H9 (cell line): ENCODE results near the gene CPNE5. TPM values are rescaled to one million over a fixed set of nuclear protein-coding genes. Genes with fewer than 3 reads are reported as not detected.

Experiments
- DNase-seq: peaks from one replicate; pipeline ENCODE4 v3.0.0-alpha.2; 2017
- H2AFZ ChIP-seq: one replicate; pipeline ENCODE4 v1.6.1; 2013; ENCODE audit warnings: mild to moderate bottlenecking, low read length, control low read depth, moderate library complexity
- H2AK5ac ChIP-seq: 2 replicates; pipeline ENCODE4 v1.6.1; 2013; ENCODE audit warnings: low read length, control low read depth, mixed read lengths; ENCODE audit not compliant: insufficient read length
- H2BK120ac ChIP-seq: one replicate; pipeline ENCODE4 v1.6.1; 2013; ENCODE audit warnings: low read depth, mild to moderate bottlenecking, low read length, control low read depth, inconsistent platforms; ENCODE audit not compliant: poor library complexity, severe bottlenecking
- H2BK12ac ChIP-seq: 2 replicates; pipeline ENCODE4 v1.6.1; 2013; ENCODE audit warnings: low read length, control low read depth, mixed read lengths, low read depth; ENCODE audit not compliant: insufficient read length
- H2BK15ac ChIP-seq: 2 replicates; pipeline ENCODE4 v1.6.1; 2013; ENCODE audit warnings: low read depth, low read length, control low read depth
- H2BK20ac ChIP-seq: one replicate; pipeline ENCODE4 v1.6.1; 2013; ENCODE audit warnings: low read depth, mild to moderate bottlenecking, low read length, control low read depth, inconsistent platforms; ENCODE audit not compliant: poor library complexity, severe bottlenecking
- H2BK5ac ChIP-seq: 2 replicates; pipeline ENCODE4 v1.6.1; 2013; ENCODE audit warnings: low read length, control low read depth, mixed read lengths; ENCODE audit not compliant: insufficient read length
- H3K14ac ChIP-seq: 2 replicates; pipeline ENCODE4 v1.6.1; 2013; ENCODE audit warnings: low read length, control low read depth; ENCODE audit not compliant: insufficient read depth
- H3K18ac ChIP-seq: 2 replicates; pipeline ENCODE4 v1.6.1; 2013; ENCODE audit warnings: low read depth, mild to moderate bottlenecking, mixed read lengths, low read length, control low read depth; ENCODE audit not compliant: insufficient read length
- H3K23ac ChIP-seq: 2 replicates; pipeline ENCODE4 v1.6.1; 2013; ENCODE audit warnings: low read length, control low read depth, mixed read lengths, low read depth; ENCODE audit not compliant: insufficient read length
- H3K23me2 ChIP-seq: 2 replicates; pipeline ENCODE4 v1.6.1; 2013; ENCODE audit warnings: low read depth, mild to moderate bottlenecking, mixed read lengths, low read length, control low read depth; ENCODE audit not compliant: insufficient read length, poor library complexity, severe bottlenecking
- H3K27ac ChIP-seq: 2 replicates; pipeline ENCODE4 v1.5.1; 2013; ENCODE audit warnings: low read length, control low read depth, mixed read lengths, low read depth; ENCODE audit not compliant: insufficient read length
- H3K27me3 ChIP-seq: 2 replicates; pipeline ENCODE4 v1.6.1; 2013; ENCODE audit warnings: low read length, control low read depth, inconsistent platforms; ENCODE audit not compliant: insufficient read depth
- H3K4ac ChIP-seq: 2 replicates; pipeline ENCODE4 v1.6.1; 2013; ENCODE audit warnings: low read depth, mild to moderate bottlenecking, control low read depth, inconsistent platforms, low read length, moderate library complexity
- H3K4me1 ChIP-seq: 2 replicates; pipeline ENCODE4 v1.6.1; 2013; ENCODE audit warnings: low read length, control low read depth, inconsistent platforms; ENCODE audit not compliant: insufficient read depth
- H3K4me2 ChIP-seq: 2 replicates; pipeline ENCODE4 v1.6.1; 2013; ENCODE audit warnings: low read length, control low read depth, mixed read lengths; ENCODE audit not compliant: insufficient read length, insufficient read depth
- H3K56ac ChIP-seq: 2 replicates; pipeline ENCODE4 v1.6.1; 2013; ENCODE audit warnings: low read depth, mild to moderate bottlenecking, mixed read lengths, low read length, control low read depth; ENCODE audit not compliant: insufficient read length
- H3K79me1 ChIP-seq: 2 replicates; pipeline ENCODE4 v1.6.1; 2013; ENCODE audit warnings: low read depth, mild to moderate bottlenecking, moderate library complexity, low read length, control low read depth, inconsistent platforms; ENCODE audit not compliant: insufficient read depth, poor library complexity, severe bottlenecking
- H3K79me2 ChIP-seq: 2 replicates; pipeline ENCODE4 v1.6.1; 2013; ENCODE audit warnings: low read length, control low read depth, inconsistent platforms; ENCODE audit not compliant: insufficient read depth
- H3K9ac ChIP-seq: 2 replicates; pipeline ENCODE4 v1.6.1; 2013; ENCODE audit warnings: low read length, control low read depth, mixed read lengths; ENCODE audit not compliant: insufficient read length; ENCODE audit errors: extremely low read depth
- H3K9me3 ChIP-seq: one replicate; pipeline ENCODE4 v1.6.1; 2013; ENCODE audit warnings: low read depth, low read length, inconsistent platforms; ENCODE audit not compliant: control insufficient read depth
- H3T11ph ChIP-seq: one replicate; pipeline ENCODE4 v1.6.1; 2013; ENCODE audit warnings: mild to moderate bottlenecking, low read length, control low read depth, inconsistent platforms
- H4K20me1 ChIP-seq: one replicate; pipeline ENCODE4 v1.6.1; 2013; ENCODE audit not compliant: control insufficient read depth, insufficient read length, insufficient read depth
- H4K5ac ChIP-seq: 2 replicates; pipeline ENCODE4 v1.6.1; 2013; ENCODE audit warnings: low read depth, mild to moderate bottlenecking, mixed read lengths, low read length, control low read depth; ENCODE audit not compliant: insufficient read length
- H4K8ac ChIP-seq: replicated peaks from 2 replicates; pipeline ENCODE4 v1.6.1; 2013; ENCODE audit warnings: low read length, control low read depth, mixed read lengths, low read depth; ENCODE audit not compliant: insufficient read length
- H4K91ac ChIP-seq: 2 replicates; pipeline ENCODE4 v1.6.1; 2013; ENCODE audit warnings: low read depth, mild to moderate bottlenecking, moderate library complexity, mixed read lengths, low read length, control low read depth; ENCODE audit not compliant: insufficient read length
- H3K27ac Mint-ChIP-seq, 3 experiments: 2 replicates in 2 of 3; 3 replicates in 1 of 3; pipeline ENCODE4 v1.8.0; 2020 to 2021; ENCODE audit warnings: mixed read lengths in 3 of 3, mild to moderate bottlenecking in 1 of 3, moderate library complexity in 1 of 3
- H3K27me3 Mint-ChIP-seq: 2 replicates; pipeline ENCODE4 v1.8.0; 2021; ENCODE audit warnings: low read depth, mild to moderate bottlenecking, moderate library complexity, mixed read lengths
- H3K36me3 Mint-ChIP-seq, 3 experiments: 2 replicates in 2 of 3; 3 replicates in 1 of 3; pipeline ENCODE4 v1.8.0; 2020 to 2021; ENCODE audit warnings: low read depth in 3 of 3, mixed read lengths in 3 of 3; ENCODE audit not compliant: insufficient read depth in 1 of 3
- H3K4me1 Mint-ChIP-seq, 2 experiments: 2 replicates each; pipeline ENCODE4 v1.8.0; 2020; ENCODE audit warnings: mixed read lengths in 2 of 2
- H3K4me3 Mint-ChIP-seq, 2 experiments: 2 replicates in 1 of 2; 3 replicates in 1 of 2; pipeline ENCODE4 v1.8.0; 2020 to 2021; ENCODE audit warnings: mild to moderate bottlenecking in 2 of 2, mixed read lengths in 2 of 2, moderate library complexity in 1 of 2
- H3K9me3 Mint-ChIP-seq, 2 experiments: 2 replicates in 1 of 2; 3 replicates in 1 of 2; pipeline ENCODE4 v1.8.0; 2020; ENCODE audit warnings: mild to moderate bottlenecking in 2 of 2, mixed read lengths in 2 of 2, moderate library complexity in 1 of 2
- WGBS: extraction: QIAGEN DNeasy Blood & Tissue Kit; methylation state at CpG from one replicate; pipeline ENCODE4 v1.1.7; 2013; ENCODE audit warnings: missing lambda C conversion rate, low lambda C conversion rate, mixed read lengths; ENCODE audit not compliant: insufficient read length; ENCODE audit errors: extremely low coverage; 5-methylcytosine and 5-hydroxymethylcytosine counted together
- total RNA-seq: library from RNA; stranded (reverse); gene quantifications from 2 replicates; pipeline ENCODE4 v1.2.1, GENCODE V29; 2021
- TF ChIP-seq, protein P1 (sequence below): fragments of 200-600 bp; sonication (generic); conservative IDR thresholded peaks from 3 replicates; pipeline ENCODE4 v1.8.0; 2021; ENCODE audit warnings: antibody characterized with exemption, mild to moderate bottlenecking

CPNE5 gene
- total RNA-seq, 1 experiment from 2014 or later = 0.52 TPM

DNA sequence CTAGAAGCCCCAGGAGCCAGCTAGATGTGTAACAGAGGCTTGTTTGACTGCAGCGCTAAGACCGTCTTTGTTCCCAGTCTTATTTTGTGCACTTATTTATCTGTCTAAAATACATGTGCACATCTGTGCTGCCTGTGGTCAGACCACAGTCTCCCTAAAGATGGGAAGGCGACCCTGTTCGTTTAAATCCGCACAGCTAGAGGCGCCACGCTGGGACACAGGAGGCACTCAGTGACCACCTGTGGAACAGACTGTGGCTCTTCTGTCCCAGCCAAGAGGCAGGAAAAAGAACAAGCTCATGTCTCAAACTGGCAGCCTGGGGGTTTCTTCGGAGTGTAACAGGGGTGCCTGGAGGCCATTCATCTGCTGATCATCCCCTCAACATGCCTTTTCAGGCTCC, 66.8 kb downstream of the CPNE5 start:
- Histone ChIP-seq H2AK5ac (no peak overlapping the region), H3K23me2 (no peaks in the 10 kb centered on the region), H2BK5ac (no peak overlapping the region), H4K91ac (no peak overlapping the region), H3K79me1 (no peaks in the 10 kb centered on the region), H3K14ac (no peak overlapping the region), H3K27ac (no peak overlapping the region), H3K56ac (no peak overlapping the region), H2BK20ac (no peak overlapping the region), H2BK12ac (no peak overlapping the region), H3K9me3 (no peaks in the 10 kb centered on the region), H3K18ac (peak overlapping the region; percentile 15), H2BK15ac (no peak overlapping the region), H2BK120ac (no peak overlapping the region), H3K27me3 (no peaks in the 10 kb centered on the region), H3K79me2 (no peaks in the 10 kb centered on the region), H4K5ac (no peak overlapping the region), H2AFZ (no peak overlapping the region), H3K4me1 (no peaks in the 10 kb centered on the region), H3K4me2 (no peak overlapping the region), H4K20me1 (no peaks in the 10 kb centered on the region), H3K9ac (no peak overlapping the region), H3K23ac (no peak overlapping the region), H3K4ac (no peak overlapping the region), H4K8ac (no peak overlapping the region), H3T11ph (no peak overlapping the region)
- WGBS = no CpG with 5 or more reads among the region's 8 CpGs
- DNase-seq = no peak
- H3K36me3 Mint-ChIP-seq = peaks cover 0 to 2% (median 0%) of the 10 kb centered on the region in 3 experiments; a peak in 3 of 7 replicates
- peak overlapping the region in 2 of 3 experiments; percentile 35 to 66; a peak in 2 of 7 replicates for H3K27ac Mint-ChIP-seq
- H3K4me3 Mint-ChIP-seq = 0 out of 5 replicates have a peak overlapping the region, but pooled peaks of 1 of the 2 experiments have one; percentile 0
- peaks cover 28 to 52% of the 10 kb centered on the region in 2 experiments for H3K4me1 Mint-ChIP-seq
- TF ChIP-seq, protein P1, sequence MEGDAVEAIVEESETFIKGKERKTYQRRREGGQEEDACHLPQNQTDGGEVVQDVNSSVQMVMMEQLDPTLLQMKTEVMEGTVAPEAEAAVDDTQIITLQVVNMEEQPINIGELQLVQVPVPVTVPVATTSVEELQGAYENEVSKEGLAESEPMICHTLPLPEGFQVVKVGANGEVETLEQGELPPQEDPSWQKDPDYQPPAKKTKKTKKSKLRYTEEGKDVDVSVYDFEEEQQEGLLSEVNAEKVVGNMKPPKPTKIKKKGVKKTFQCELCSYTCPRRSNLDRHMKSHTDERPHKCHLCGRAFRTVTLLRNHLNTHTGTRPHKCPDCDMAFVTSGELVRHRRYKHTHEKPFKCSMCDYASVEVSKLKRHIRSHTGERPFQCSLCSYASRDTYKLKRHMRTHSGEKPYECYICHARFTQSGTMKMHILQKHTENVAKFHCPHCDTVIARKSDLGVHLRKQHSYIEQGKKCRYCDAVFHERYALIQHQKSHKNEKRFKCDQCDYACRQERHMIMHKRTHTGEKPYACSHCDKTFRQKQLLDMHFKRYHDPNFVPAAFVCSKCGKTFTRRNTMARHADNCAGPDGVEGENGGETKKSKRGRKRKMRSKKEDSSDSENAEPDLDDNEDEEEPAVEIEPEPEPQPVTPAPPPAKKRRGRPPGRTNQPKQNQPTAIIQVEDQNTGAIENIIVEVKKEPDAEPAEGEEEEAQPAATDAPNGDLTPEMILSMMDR = no peak
- peaks cover 10% of the 10 kb centered on the region for H3K27me3 Mint-ChIP-seq
- H3K9me3 Mint-ChIP-seq = no peaks in the 10 kb centered on the region; a peak in 1 of 5 replicates
